Ovary (tissue), 3 donors: ENCODE measurements around the gene PGBD5.

Experiments
- CTCF ChIP-seq, 3 donors: fragments of 450-650 bp in 2 of 3; fragments of 200-600 bp in 1 of 3; IDR thresholded peaks; one replicate each; pipeline versions ENCODE4 v1.5.1 to v1.8.0; 2016 to 2022; ENCODE audit warnings: antibody characterized with exemption in 3 of 3, mild to moderate bottlenecking in 1 of 3
- POLR2A ChIP-seq: fragments of 450-650 bp; IDR thresholded peaks from one replicate; pipeline ENCODE4 v1.6.1; 2017; ENCODE audit warnings: antibody characterized with exemption, mild to moderate bottlenecking, moderate library complexity
- donor health status: DM: no; HTN: no; CAD: no.

GRCh38 chr1:230274254-230274653 is 151.9 kb downstream of the PGBD5 start:
- TF ChIP-seq CTCF (IDR thresholded peaks at IDR 0.05): no peak
- no peak for TF ChIP-seq POLR2A
